GM23338 (cell line): ENCODE measurements around the gene NCF2.

Experiments used
- POLR2AphosphoS5 ChIP-seq: IDR thresholded peaks from 2 replicates; pipeline ENCODE4 v1.6.1; 2016; ENCODE audit warnings: antibody characterized with exemption, low read depth
- TF ChIP-seq, protein P1 (sequence below), 2 experiments: fragments of 200-600 bp in 1 of 2; sonication (generic) in 1 of 2; conservative IDR thresholded peaks; 2 replicates each; pipeline versions ENCODE4 v1.5.1 to v1.6.1; 2016 to 2017; ENCODE audit warnings: antibody characterized with exemption in 2 of 2, low read depth in 2 of 2, mild to moderate bottlenecking in 2 of 2, moderate library complexity in 1 of 2
- TF ChIP-seq, protein P2 (sequence below): IDR thresholded peaks from one replicate; pipeline ENCODE4 v1.6.1; 2018; ENCODE audit warnings: antibody characterized with exemption; ENCODE audit not compliant: unreplicated experiment

DNA sequence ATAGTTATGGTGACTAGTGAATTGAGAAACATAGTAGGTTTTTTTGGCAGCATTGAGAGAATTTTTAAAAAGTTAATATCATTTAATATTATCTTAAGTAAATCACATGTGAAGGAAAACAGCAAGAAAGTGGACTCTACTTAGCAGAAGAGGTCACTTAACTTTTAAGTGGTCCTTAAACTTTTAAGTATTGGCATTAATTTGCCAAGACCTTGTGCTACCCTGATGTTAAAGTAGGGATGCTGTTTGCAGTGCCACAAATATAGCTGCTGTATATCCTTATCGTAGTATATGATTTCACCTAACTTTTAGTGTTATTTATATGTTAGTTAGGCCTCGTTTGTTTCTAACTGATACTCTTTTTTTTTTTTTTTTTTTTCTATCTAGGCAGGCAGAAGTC is 77.8 kb downstream of the NCF2 start:
- TF ChIP-seq POLR2AphosphoS5: no peak
- TF ChIP-seq, protein P1, sequence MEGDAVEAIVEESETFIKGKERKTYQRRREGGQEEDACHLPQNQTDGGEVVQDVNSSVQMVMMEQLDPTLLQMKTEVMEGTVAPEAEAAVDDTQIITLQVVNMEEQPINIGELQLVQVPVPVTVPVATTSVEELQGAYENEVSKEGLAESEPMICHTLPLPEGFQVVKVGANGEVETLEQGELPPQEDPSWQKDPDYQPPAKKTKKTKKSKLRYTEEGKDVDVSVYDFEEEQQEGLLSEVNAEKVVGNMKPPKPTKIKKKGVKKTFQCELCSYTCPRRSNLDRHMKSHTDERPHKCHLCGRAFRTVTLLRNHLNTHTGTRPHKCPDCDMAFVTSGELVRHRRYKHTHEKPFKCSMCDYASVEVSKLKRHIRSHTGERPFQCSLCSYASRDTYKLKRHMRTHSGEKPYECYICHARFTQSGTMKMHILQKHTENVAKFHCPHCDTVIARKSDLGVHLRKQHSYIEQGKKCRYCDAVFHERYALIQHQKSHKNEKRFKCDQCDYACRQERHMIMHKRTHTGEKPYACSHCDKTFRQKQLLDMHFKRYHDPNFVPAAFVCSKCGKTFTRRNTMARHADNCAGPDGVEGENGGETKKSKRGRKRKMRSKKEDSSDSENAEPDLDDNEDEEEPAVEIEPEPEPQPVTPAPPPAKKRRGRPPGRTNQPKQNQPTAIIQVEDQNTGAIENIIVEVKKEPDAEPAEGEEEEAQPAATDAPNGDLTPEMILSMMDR (conservative IDR thresholded peaks at IDR 0.05; ENCODE audit: low read depth in 2 of 2): no peak
- TF ChIP-seq, protein P2, sequence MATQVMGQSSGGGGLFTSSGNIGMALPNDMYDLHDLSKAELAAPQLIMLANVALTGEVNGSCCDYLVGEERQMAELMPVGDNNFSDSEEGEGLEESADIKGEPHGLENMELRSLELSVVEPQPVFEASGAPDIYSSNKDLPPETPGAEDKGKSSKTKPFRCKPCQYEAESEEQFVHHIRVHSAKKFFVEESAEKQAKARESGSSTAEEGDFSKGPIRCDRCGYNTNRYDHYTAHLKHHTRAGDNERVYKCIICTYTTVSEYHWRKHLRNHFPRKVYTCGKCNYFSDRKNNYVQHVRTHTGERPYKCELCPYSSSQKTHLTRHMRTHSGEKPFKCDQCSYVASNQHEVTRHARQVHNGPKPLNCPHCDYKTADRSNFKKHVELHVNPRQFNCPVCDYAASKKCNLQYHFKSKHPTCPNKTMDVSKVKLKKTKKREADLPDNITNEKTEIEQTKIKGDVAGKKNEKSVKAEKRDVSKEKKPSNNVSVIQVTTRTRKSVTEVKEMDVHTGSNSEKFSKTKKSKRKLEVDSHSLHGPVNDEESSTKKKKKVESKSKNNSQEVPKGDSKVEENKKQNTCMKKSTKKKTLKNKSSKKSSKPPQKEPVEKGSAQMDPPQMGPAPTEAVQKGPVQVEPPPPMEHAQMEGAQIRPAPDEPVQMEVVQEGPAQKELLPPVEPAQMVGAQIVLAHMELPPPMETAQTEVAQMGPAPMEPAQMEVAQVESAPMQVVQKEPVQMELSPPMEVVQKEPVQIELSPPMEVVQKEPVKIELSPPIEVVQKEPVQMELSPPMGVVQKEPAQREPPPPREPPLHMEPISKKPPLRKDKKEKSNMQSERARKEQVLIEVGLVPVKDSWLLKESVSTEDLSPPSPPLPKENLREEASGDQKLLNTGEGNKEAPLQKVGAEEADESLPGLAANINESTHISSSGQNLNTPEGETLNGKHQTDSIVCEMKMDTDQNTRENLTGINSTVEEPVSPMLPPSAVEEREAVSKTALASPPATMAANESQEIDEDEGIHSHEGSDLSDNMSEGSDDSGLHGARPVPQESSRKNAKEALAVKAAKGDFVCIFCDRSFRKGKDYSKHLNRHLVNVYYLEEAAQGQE: no peak
